HepG2 (cell line): ENCODE results near the gene IL1R1. TPM values are rescaled to one million over a fixed set of nuclear protein-coding genes. Genes with fewer than 3 reads are reported as not detected.

ENCODE experiments used
- AGO2 ChIP-seq: fragments of 200-400 bp; formaldehyde crosslinking; optimal IDR thresholded peaks from 2 replicates; pipeline ENCODE3; 2017; ENCODE audit warnings: mild to moderate bottlenecking, low read depth, low read length, moderate library complexity
- HOXA3 ChIP-seq: sonication (generic); formaldehyde crosslinking; IDR thresholded peaks from 2 replicates; pipeline ENCODE4 v1.5.0; 2020; ENCODE audit warnings: missing genetic modification reagents
- NBN ChIP-seq: fragments of 450-650 bp; conservative IDR thresholded peaks from 2 replicates; pipeline ENCODE4 v1.6.1; 2017
- NFE2 ChIP-seq: sonication (generic); formaldehyde crosslinking; IDR thresholded peaks from 2 replicates; pipeline ENCODE4 v1.4.0; 2020; ENCODE audit warnings: missing genetic modification reagents
- POLR2A ChIP-seq, 2 experiments: IDR thresholded peaks; 2 replicates each; pipeline ENCODE4 v1.6.1; 2011; ENCODE audit warnings: low read depth in 2 of 2, low read length in 2 of 2, mild to moderate bottlenecking in 1 of 2, moderate library complexity in 1 of 2; ENCODE audit not compliant: insufficient read depth in 1 of 2
- SRSF4 ChIP-seq: fragments of 200-400 bp; formaldehyde crosslinking; IDR thresholded peaks from one replicate; pipeline ENCODE4 v1.6.1; 2018; ENCODE audit warnings: mild to moderate bottlenecking, low read depth, low read length, moderate library complexity; ENCODE audit not compliant: poor library complexity, severe bottlenecking
- TGIF2 ChIP-seq: IDR thresholded peaks from 2 replicates; pipeline ENCODE4 v1.6.1; 2016; ENCODE audit warnings: control low read depth, missing compliant biosample characterization
- ZFP41 ChIP-seq: sonication (generic); formaldehyde crosslinking; IDR thresholded peaks from 2 replicates; pipeline ENCODE4 v1.4.0; 2020; ENCODE audit warnings: mild to moderate bottlenecking, missing genetic modification reagents, borderline replicate concordance
- ZNF326 ChIP-seq: sonication (generic); formaldehyde crosslinking; IDR thresholded peaks from 2 replicates; pipeline ENCODE4 v1.4.0; 2020; ENCODE audit warnings: missing genetic modification reagents, borderline replicate concordance
- ZNF558 ChIP-seq: sonication (generic); formaldehyde crosslinking; IDR thresholded peaks from 2 replicates; pipeline ENCODE4 v1.9.0; 2022; ENCODE audit warnings: mild to moderate bottlenecking, missing genetic modification reagents, borderline replicate concordance
- ZNF567 ChIP-seq: sonication (generic); formaldehyde crosslinking; IDR thresholded peaks from 2 replicates; pipeline ENCODE4 v1.8.1; 2023; ENCODE audit warnings: mild to moderate bottlenecking, missing genetic modification reagents, borderline replicate concordance
- ZNF720 ChIP-seq: sonication (generic); formaldehyde crosslinking; IDR thresholded peaks from 2 replicates; pipeline ENCODE4 v1.4.0; 2020; ENCODE audit warnings: missing genetic modification reagents
- ZNF740 ChIP-seq: sonication (generic); formaldehyde crosslinking; IDR thresholded peaks from 2 replicates; pipeline ENCODE4 v1.4.0; 2020; ENCODE audit warnings: missing genetic modification reagents
- ZNF773 ChIP-seq: sonication (generic); formaldehyde crosslinking; IDR thresholded peaks from 2 replicates; pipeline ENCODE4 v1.4.0; 2020; ENCODE audit warnings: missing genetic modification reagents, borderline replicate concordance
- ZNF784 ChIP-seq: sonication (generic); formaldehyde crosslinking; IDR thresholded peaks from 2 replicates; pipeline ENCODE4 v1.5.1; 2020; ENCODE audit warnings: missing genetic modification reagents, mild to moderate bottlenecking, borderline replicate concordance
- ZNF850 ChIP-seq: sonication (generic); formaldehyde crosslinking; conservative IDR thresholded peaks from 2 replicates; pipeline ENCODE4 v1.9.0; 2021; ENCODE audit warnings: mild to moderate bottlenecking, missing genetic modification reagents
- polyA plus RNA-seq, 8 experiments: library from polyadenylated mRNA; depleted of rRNA in 3 of 8; stranded (reverse) in 7 of 8; unstranded in 1 of 8; fragments of >200 nt; fragmentation: Illumina TruSeq in 4 of 8; extraction: Trizol in 4 of 8; gene quantifications; 2 replicates each; pipeline versions ENCODE4 v1.2.1 to v1.2.3, GENCODE V29; 2011 to 2016; ENCODE audit warnings: low read depth in 4 of 8, missing spikeins in 1 of 8, mixed read lengths in 1 of 8; ENCODE audit not compliant: insufficient read depth in 1 of 8
- total RNA-seq, 5 experiments: library from RNA; depleted of rRNA; stranded (reverse); fragments of >200 nt; fragmentation: Illumina TruSeq; extraction: Trizol; gene quantifications; 2 replicates each; pipeline ENCODE4 v1.2.3, GENCODE V29; 2016; ENCODE audit warnings: low read depth in 1 of 5
- TF ChIP-seq, protein P1 (sequence below): sonication (generic); IDR thresholded peaks from 2 replicates; pipeline ENCODE4 v1.6.1; 2016; ENCODE audit warnings: low read depth, borderline replicate concordance
- TF ChIP-seq, protein P2 (sequence below): sonication (generic); formaldehyde crosslinking; IDR thresholded peaks from 2 replicates; pipeline ENCODE4 v1.8.0; 2022; ENCODE audit warnings: missing genetic modification reagents, mild to moderate bottlenecking, borderline replicate concordance
- TF ChIP-seq, protein P3 (sequence below): sonication (generic); formaldehyde crosslinking; IDR thresholded peaks from 2 replicates; pipeline ENCODE4 v1.5.0; 2020; ENCODE audit warnings: missing genetic modification reagents
- TF ChIP-seq, protein P4 (sequence below): sonication (generic); formaldehyde crosslinking; conservative IDR thresholded peaks from 2 replicates; pipeline ENCODE4 v1.4.0; 2020; ENCODE audit warnings: missing genetic modification reagents
- TF ChIP-seq, protein P5 (sequence below): sonication (generic); formaldehyde crosslinking; IDR thresholded peaks from 2 replicates; pipeline ENCODE4 v1.8.1; 2023; ENCODE audit warnings: mild to moderate bottlenecking, missing genetic modification reagents

Gene IL1R1
- total and polyA plus RNA-seq, 2 of the 13 experiments (the other 11 are each of a cell fraction or from before 2014, with no cell fraction given), result 38.0 to 93.1 TPM

DNA sequence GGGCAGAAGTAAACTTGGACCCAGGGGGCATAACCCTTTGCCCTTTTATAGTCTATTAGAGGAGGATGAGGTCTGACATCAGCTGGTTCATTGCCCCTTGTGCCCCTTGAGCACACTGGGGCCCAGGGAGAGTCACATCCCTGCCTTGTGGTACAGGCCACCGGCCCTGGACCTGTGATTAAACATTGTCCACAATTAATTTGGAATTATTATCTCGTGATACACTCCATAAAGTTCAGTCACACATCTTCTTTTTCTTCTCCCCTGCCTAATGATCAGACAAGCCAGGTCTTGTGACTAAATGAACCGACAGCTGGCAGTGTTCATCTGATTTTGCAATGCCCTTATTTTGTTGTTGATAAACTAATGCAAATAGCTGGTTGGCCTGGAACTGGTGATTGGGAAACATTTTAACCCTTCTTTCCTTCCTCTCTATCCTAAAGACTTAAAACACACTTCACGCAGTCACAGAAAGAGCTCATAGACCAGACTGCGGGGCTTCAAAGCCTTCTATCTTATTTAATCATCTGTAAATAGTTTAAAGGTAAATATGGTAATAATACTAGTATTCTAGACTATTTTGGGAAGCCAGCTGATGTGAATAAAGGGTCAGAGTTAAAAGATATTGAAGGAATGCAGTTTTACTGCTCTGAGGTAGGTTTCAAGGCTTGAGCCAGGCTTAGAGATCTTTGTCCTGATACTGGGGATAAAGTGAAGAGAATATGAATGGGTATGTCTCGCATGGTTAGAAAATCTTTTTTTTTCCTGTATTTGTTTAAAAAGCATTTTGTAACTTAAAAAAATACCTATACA lies 13.4 kb downstream of the IL1R1 start (continued):
- TF ChIP-seq, protein P1, sequence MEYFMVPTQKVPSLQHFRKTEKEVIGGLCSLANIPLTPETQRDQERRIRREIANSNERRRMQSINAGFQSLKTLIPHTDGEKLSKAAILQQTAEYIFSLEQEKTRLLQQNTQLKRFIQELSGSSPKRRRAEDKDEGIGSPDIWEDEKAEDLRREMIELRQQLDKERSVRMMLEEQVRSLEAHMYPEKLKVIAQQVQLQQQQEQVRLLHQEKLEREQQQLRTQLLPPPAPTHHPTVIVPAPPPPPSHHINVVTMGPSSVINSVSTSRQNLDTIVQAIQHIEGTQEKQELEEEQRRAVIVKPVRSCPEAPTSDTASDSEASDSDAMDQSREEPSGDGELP, result peak; percentile 99
- TF ChIP-seq ZFP41 (no peak), ZNF326 (CRISPR knock-in tag) (no peak), NFE2 (CRISPR knock-in tag) (no peak), ZNF567 (0 out of 2 replicates have a peak, but pooled peaks have one; percentile 65), ZNF773 (CRISPR knock-in tag) (no peak), SRSF4 (no peak), ZNF850 (CRISPR knock-in tag) (no peak), ZNF784 (CRISPR knock-in tag) (peak; percentile 94), AGO2 (peak; percentile 3), ZNF558 (no peak), ZNF720 (CRISPR knock-in tag) (no peak), HOXA3 (CRISPR knock-in tag) (peak; percentile 59), POLR2A (IDR thresholded peaks at IDR 0.05; ENCODE audit: insufficient read depth in 1 of 2, low read depth in 2 of 2, low read length in 2 of 2) (peak in 1 of 2 experiments; percentile 18; a peak in 1 of 4 replicates), TGIF2 (CRISPR knock-in tag) (no peak; the same call in none of the 2 replicates), NBN (no peak), ZNF740 (CRISPR knock-in tag) (no peak)
- TF ChIP-seq, protein P2, sequence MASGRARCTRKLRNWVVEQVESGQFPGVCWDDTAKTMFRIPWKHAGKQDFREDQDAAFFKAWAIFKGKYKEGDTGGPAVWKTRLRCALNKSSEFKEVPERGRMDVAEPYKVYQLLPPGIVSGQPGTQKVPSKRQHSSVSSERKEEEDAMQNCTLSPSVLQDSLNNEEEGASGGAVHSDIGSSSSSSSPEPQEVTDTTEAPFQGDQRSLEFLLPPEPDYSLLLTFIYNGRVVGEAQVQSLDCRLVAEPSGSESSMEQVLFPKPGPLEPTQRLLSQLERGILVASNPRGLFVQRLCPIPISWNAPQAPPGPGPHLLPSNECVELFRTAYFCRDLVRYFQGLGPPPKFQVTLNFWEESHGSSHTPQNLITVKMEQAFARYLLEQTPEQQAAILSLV (CRISPR knock-in tag), result 0 out of 2 replicates have a peak, but pooled peaks have one; percentile 18
- TF ChIP-seq, protein P3, sequence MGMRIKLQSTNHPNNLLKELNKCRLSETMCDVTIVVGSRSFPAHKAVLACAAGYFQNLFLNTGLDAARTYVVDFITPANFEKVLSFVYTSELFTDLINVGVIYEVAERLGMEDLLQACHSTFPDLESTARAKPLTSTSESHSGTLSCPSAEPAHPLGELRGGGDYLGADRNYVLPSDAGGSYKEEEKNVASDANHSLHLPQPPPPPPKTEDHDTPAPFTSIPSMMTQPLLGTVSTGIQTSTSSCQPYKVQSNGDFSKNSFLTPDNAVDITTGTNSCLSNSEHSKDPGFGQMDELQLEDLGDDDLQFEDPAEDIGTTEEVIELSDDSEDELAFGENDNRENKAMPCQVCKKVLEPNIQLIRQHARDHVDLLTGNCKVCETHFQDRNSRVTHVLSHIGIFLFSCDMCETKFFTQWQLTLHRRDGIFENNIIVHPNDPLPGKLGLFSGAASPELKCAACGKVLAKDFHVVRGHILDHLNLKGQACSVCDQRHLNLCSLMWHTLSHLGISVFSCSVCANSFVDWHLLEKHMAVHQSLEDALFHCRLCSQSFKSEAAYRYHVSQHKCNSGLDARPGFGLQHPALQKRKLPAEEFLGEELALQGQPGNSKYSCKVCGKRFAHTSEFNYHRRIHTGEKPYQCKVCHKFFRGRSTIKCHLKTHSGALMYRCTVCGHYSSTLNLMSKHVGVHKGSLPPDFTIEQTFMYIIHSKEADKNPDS (CRISPR knock-in tag), result peak; percentile 82; the same call in 1 of the 2 replicates
- TF ChIP-seq, protein P4, sequence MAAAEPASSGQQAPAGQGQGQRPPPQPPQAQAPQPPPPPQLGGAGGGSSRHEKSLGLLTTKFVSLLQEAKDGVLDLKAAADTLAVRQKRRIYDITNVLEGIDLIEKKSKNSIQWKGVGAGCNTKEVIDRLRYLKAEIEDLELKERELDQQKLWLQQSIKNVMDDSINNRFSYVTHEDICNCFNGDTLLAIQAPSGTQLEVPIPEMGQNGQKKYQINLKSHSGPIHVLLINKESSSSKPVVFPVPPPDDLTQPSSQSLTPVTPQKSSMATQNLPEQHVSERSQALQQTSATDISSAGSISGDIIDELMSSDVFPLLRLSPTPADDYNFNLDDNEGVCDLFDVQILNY (CRISPR knock-in tag), result no peak
- TF ChIP-seq, protein P5, sequence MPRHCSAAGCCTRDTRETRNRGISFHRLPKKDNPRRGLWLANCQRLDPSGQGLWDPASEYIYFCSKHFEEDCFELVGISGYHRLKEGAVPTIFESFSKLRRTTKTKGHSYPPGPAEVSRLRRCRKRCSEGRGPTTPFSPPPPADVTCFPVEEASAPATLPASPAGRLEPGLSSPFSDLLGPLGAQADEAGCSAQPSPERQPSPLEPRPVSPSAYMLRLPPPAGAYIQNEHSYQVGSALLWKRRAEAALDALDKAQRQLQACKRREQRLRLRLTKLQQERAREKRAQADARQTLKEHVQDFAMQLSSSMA (CRISPR knock-in tag), result no peak
